ENCODE measurements around the gene PKD2L1. TPM values are rescaled to one million over a fixed set of nuclear protein-coding genes. Genes with fewer than 3 reads are reported as not detected.
A peak's percentile ranks its signal among the peaks of the same experiment; 100 is the strongest.

PKD2L1 gene
- total RNA-seq, 1 experiment from 2014 or later = not detected

- peak overlapping the region; percentile 75 for H3K4me3 ChIP-seq (ENCODE audit: low read depth, low read length, poor library complexity, severe bottlenecking)
- intact Hi-C loops (cut with micrococcal nuclease; ENCODE audit: unreplicated experiment) = no loop called here
- peak overlapping the region; percentile 100 for H3K27ac ChIP-seq (ENCODE audit: low read depth, low read length, poor library complexity, severe bottlenecking)
- no peak for DNase-seq (ENCODE audit: low spot score)
- H3K4me1 ChIP-seq (ENCODE audit: insufficient read depth, low read length, poor library complexity, severe bottlenecking) = peaks cover 30% of the 10 kb centered on the region
- no TSS peak for BruUV-seq (replicated peaks)
- H3K27me3 ChIP-seq (replicated peaks; ENCODE audit: insufficient read depth, low read depth, low read length, poor library complexity) = no peaks in the 10 kb centered on the region
- H3K36me3 ChIP-seq (ENCODE audit: insufficient read depth, low read length, poor library complexity, severe bottlenecking) = peaks cover 9% of the 10 kb centered on the region
- H3K9me3 ChIP-seq (ENCODE audit: low read depth, low read length, poor library complexity, severe bottlenecking) = no peaks in the 10 kb centered on the region
- TF ChIP-seq CTCF (conservative IDR thresholded peaks at IDR 0.05; ENCODE audit: low read depth, low read length) (no peak), EZH2 (IDR thresholded peaks at IDR 0.05; ENCODE audit: borderline replicate concordance, low read depth, low read length, poor library complexity, severe bottlenecking) (no peak)
- POLR2A ChIA-PET (ENCODE audit: low non-redundant PET) = interaction anchor here (1.3 kb wide), 1 partner anchor 27 kb away, joined by 12 read pairs; the partner anchor contains the start of gene SCD
- CTCF ChIA-PET = interaction anchor here (1.7 kb wide), 1 partner anchor 29 kb away, joined by 4 read pairs; no protein-coding TSS in a partner anchor
Observed at GRCh38 chr10:100374200-100374655, 44.2 kb upstream of the PKD2L1 start.

GRCh38 chr10:100373298-100374199, 43.5 kb upstream of the PKD2L1 start:
- peaks cover 30% of the 10 kb centered on the region for H3K4me1 ChIP-seq (ENCODE audit: insufficient read depth, low read length, poor library complexity, severe bottlenecking)
- ChIA-PET POLR2A (ENCODE audit: low non-redundant PET) (interaction anchor here (0.6 to 1.0 kb wide), 10 partner anchors 22 to 1244 kb away, joined by 3 to 9 read pairs (median 4); partner anchors contain the start of gene SCD), CTCF (interaction anchor here (0.7 to 1.7 kb wide), 3 partner anchors 28 to 133 kb away, joined by 3 to 4 read pairs (median 4); no protein-coding TSS in a partner anchor)
- BruUV-seq (replicated peaks) = TSS peak; percentile 89
- intact Hi-C loops (cut with micrococcal nuclease; ENCODE audit: unreplicated experiment) = no loop called here
- no peaks in the 10 kb centered on the region for H3K27me3 ChIP-seq (replicated peaks; ENCODE audit: insufficient read depth, low read depth, low read length, poor library complexity)
- H3K36me3 ChIP-seq (ENCODE audit: insufficient read depth, low read length, poor library complexity, severe bottlenecking) = peaks cover 9% of the 10 kb centered on the region
- peak overlapping the region; percentile 100 for H3K27ac ChIP-seq (ENCODE audit: low read depth, low read length, poor library complexity, severe bottlenecking)
- H3K9me3 ChIP-seq (ENCODE audit: low read depth, low read length, poor library complexity, severe bottlenecking) = no peaks in the 10 kb centered on the region
- DNase-seq (ENCODE audit: low spot score) = peak; percentile 99
- no peak for TF ChIP-seq CTCF (conservative IDR thresholded peaks at IDR 0.05; ENCODE audit: low read depth, low read length)
- TF ChIP-seq EZH2 (IDR thresholded peaks at IDR 0.05; ENCODE audit: borderline replicate concordance, low read depth, low read length, poor library complexity, severe bottlenecking) = no peak
- H3K4me3 ChIP-seq (ENCODE audit: low read depth, low read length, poor library complexity, severe bottlenecking) = peak overlapping the region; percentile 75

GRCh38 chr10:100372415-100373297, 42.6 kb upstream of the PKD2L1 start:
- no peaks in the 10 kb centered on the region for H3K9me3 ChIP-seq (ENCODE audit: low read depth, low read length, poor library complexity, severe bottlenecking)
- H3K36me3 ChIP-seq (ENCODE audit: insufficient read depth, low read length, poor library complexity, severe bottlenecking) = peaks cover 9% of the 10 kb centered on the region
- BruUV-seq (replicated peaks) = TSS peak; percentile 94
- CTCF ChIA-PET = interaction anchor here (0.7 to 1.7 kb wide), 3 partner anchors 27 to 133 kb away, joined by 3 to 4 read pairs (median 4); no protein-coding TSS in a partner anchor
- peak overlapping the region; percentile 75 for H3K4me3 ChIP-seq (ENCODE audit: low read depth, low read length, poor library complexity, severe bottlenecking)
- DNase-seq (ENCODE audit: low spot score) = no peak
- no peaks in the 10 kb centered on the region for H3K27me3 ChIP-seq (replicated peaks; ENCODE audit: insufficient read depth, low read depth, low read length, poor library complexity)
- peaks cover 30% of the 10 kb centered on the region for H3K4me1 ChIP-seq (ENCODE audit: insufficient read depth, low read length, poor library complexity, severe bottlenecking)
- intact Hi-C loops (cut with micrococcal nuclease; ENCODE audit: unreplicated experiment) = no loop called here
- peak overlapping the region; percentile 100 for H3K27ac ChIP-seq (ENCODE audit: low read depth, low read length, poor library complexity, severe bottlenecking)
- POLR2A ChIA-PET (ENCODE audit: low non-redundant PET) = interaction anchor here (0.6 to 1.0 kb wide), 10 partner anchors 21 to 1243 kb away, joined by 3 to 9 read pairs (median 4); partner anchors contain the start of gene SCD
- TF ChIP-seq EZH2 (IDR thresholded peaks at IDR 0.05; ENCODE audit: borderline replicate concordance, low read depth, low read length, poor library complexity, severe bottlenecking) (no peak), CTCF (conservative IDR thresholded peaks at IDR 0.05; ENCODE audit: low read depth, low read length) (no peak)
